Stimulated activated CD8-positive, alpha-beta memory T cell treated with anti-CD3 and anti-CD28 coated beads, Interleukin-4, amount 100 ng/mL, for 48 hours (primary cell): ENCODE results near the gene SCGB2B2.
A peak's percentile ranks its signal among the peaks of the same experiment; 100 is the strongest.
"Not testable (repeated sequence)": the region's sequence is repeated elsewhere in the genome, so short reads cannot be mapped to it uniquely, and the experiment has no call there.

ENCODE experiments used
- DNase-seq: peaks from one replicate; pipeline ENCODE4 v3.0.0-alpha.2; 2020

The SCGB2B2 gene

GRCh38 chr19:34668077-34668689 lies 8.8 kb downstream of the SCGB2B2 start:
- DNase-seq, result not testable (repeated sequence)

GRCh38 chr19:34667349-34668076 lies 9.4 kb downstream of the SCGB2B2 start:
- no peak for DNase-seq

GRCh38 chr19:34666958-34667265 lies 10.0 kb downstream of the SCGB2B2 start:
- DNase-seq, result no peak

GRCh38 chr19:34666200-34666957 lies 10.6 kb downstream of the SCGB2B2 start:
- no peak for DNase-seq

- DNase-seq, result not testable (repeated sequence)
Measured at GRCh38 chr19:34665275-34665674, 11.7 kb downstream of the SCGB2B2 start.

- no peak for DNase-seq
Measured at GRCh38 chr19:34664870-34665269, 12.1 kb downstream of the SCGB2B2 start.

- DNase-seq, result no peak
Measured at GRCh38 chr19:34664168-34664567, 12.8 kb downstream of the SCGB2B2 start.

GRCh38 chr19:34662919-34663318 lies 14.0 kb downstream of the SCGB2B2 start:
- DNase-seq, result peak; percentile 37

- DNase-seq, result no peak
Measured at GRCh38 chr19:34661357-34661756, 15.6 kb downstream of the SCGB2B2 start.

- no peak for DNase-seq
Measured at GRCh38 chr19:34655651-34656050, 21.3 kb downstream of the SCGB2B2 start.

- DNase-seq, result no peak
Measured at GRCh38 chr19:34654796-34655195, 22.2 kb downstream of the SCGB2B2 start.

- DNase-seq, result no peak
Measured at GRCh38 chr19:34651747-34652146, 25.2 kb downstream of the SCGB2B2 start.

- no peak for DNase-seq
Measured at GRCh38 chr19:34649886-34650543, 26.9 kb downstream of the SCGB2B2 start.

- no peak for DNase-seq
Measured at GRCh38 chr19:34645551-34645950, 31.4 kb downstream of the SCGB2B2 start.

- no peak for DNase-seq
Measured at GRCh38 chr19:34644991-34645461, 31.9 kb downstream of the SCGB2B2 start.

GRCh38 chr19:34642241-34642640 lies 34.7 kb downstream of the SCGB2B2 start:
- no peak for DNase-seq

- DNase-seq, result peak; percentile 73
Measured at GRCh38 chr19:34639491-34640085, 37.4 kb downstream of the SCGB2B2 start.

GRCh38 chr19:34633802-34634201 lies 43.2 kb downstream of the SCGB2B2 start:
- DNase-seq, result no peak
